Fibroblast of lung (primary cell): Measurements from ENCODE around the gene LANCL3.

Source experiments
- CTCF ChIP-seq, 2 donors: IDR thresholded peaks in 1 of 2; conservative IDR thresholded peaks in 1 of 2; 1 replicate in 1 of 2; 2 replicates in 1 of 2; pipeline ENCODE4 v1.5.1; 2011 to 2012; ENCODE audit warnings: low read length in 2 of 2, control low read depth in 1 of 2, inconsistent platforms in 1 of 2, low read depth in 1 of 2, mild to moderate bottlenecking in 1 of 2
- EZH2 ChIP-seq: IDR thresholded peaks from 2 replicates; pipeline ENCODE4 v1.5.1; 2012; ENCODE audit warnings: low read length, control low read depth, mild to moderate bottlenecking; ENCODE audit errors: missing control alignments

DNA sequence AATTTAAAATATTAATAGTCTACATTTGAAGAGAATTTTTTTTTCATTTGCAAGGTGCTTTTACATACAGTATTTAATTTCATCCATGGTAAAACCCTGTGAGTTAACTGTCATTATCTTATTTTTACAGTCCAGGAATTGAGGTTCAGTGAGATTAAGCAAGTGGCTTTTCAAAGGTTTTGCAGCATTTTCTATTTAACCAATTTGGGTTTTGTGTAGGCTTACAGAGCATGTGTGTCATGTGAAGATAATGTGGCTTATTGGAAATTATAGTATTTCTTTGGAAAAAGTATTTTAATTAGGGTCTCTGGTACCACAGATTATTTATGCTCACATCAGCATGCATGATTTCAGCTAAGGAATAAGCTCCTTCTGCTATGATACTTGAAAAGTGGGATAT, 118.7 kb downstream of the LANCL3 start:
- TF ChIP-seq CTCF (conservative IDR thresholded peaks at IDR 0.05 in 1 of 2, IDR thresholded peaks at IDR 0.05 in 1 of 2; ENCODE audit: low read depth in 1 of 2, low read length in 2 of 2) (no peak), EZH2 (no peak)
